Activated naive CD8-positive, alpha-beta T cell treated with anti-CD3 and anti-CD28 coated beads for 36 hours (primary cell): Measurements from ENCODE around the gene RFC4. TPM values are rescaled to one million over a fixed set of nuclear protein-coding genes. Genes with fewer than 3 reads are reported as not detected.
"Not testable (repeated sequence)": the region's sequence is repeated elsewhere in the genome, so short reads cannot be mapped to it uniquely, and the experiment has no call there.

ENCODE experiments used
- DNase-seq: peaks from one replicate; pipeline ENCODE4 v3.0.0; 2021
- H3K27ac Mint-ChIP-seq: one replicate; pipeline ENCODE4 v1.8.0; 2022; ENCODE audit warnings: mild to moderate bottlenecking, moderate library complexity, mixed read lengths
- H3K27me3 Mint-ChIP-seq: one replicate; pipeline ENCODE4 v1.8.0; 2022; ENCODE audit warnings: mild to moderate bottlenecking, mixed read lengths
- H3K36me3 Mint-ChIP-seq: one replicate; pipeline ENCODE4 v1.8.0; 2021; ENCODE audit warnings: mild to moderate bottlenecking, mixed read lengths
- H3K4me1 Mint-ChIP-seq: one replicate; pipeline ENCODE4 v1.8.0; 2021; ENCODE audit warnings: mixed read lengths
- H3K4me3 Mint-ChIP-seq: one replicate; pipeline ENCODE4 v1.8.0; 2022; ENCODE audit warnings: mild to moderate bottlenecking, moderate library complexity, mixed read lengths
- H3K9me3 Mint-ChIP-seq: one replicate; pipeline ENCODE4 v1.8.0; 2022; ENCODE audit warnings: mixed read lengths
- total RNA-seq, 2 experiments: library from RNA; stranded (reverse); gene quantifications; one replicate each; pipeline ENCODE4 v1.2.3, GENCODE V29; 2021

Gene RFC4
- 100 to 1,000 TPM; 121 to 136 TPM for total RNA-seq

- Mint-ChIP-seq H3K4me1 (peaks cover 25% of the 10 kb centered on the region), H3K27me3 (no peaks in the 10 kb centered on the region), H3K9me3 (no peaks in the 10 kb centered on the region), H3K4me3 (peak within 1 kb of the TSS; percentile 88), H3K27ac (peak within 1 kb of the TSS; percentile 90), H3K36me3 (peaks cover 20% of the 10 kb centered on the region)
- DNase-seq, result peak; percentile 85
Observed at GRCh38 chr3:186806089-186807055, at the start of gene RFC4. Gene RFC4, minus strand, starts transcription at chr3:186806482. Its CDS starts 1,769 bp downstream, at chr3:186804713.

- no peak overlapping the region for H3K4me3 Mint-ChIP-seq
- peaks cover 3% of the 10 kb centered on the region for H3K9me3 Mint-ChIP-seq
- no peak overlapping the region for H3K27ac Mint-ChIP-seq
Observed at GRCh38 chr3:186854954-186855353, 48.7 kb upstream of the RFC4 start.

GRCh38 chr3:186854146-186854545 lies 47.9 kb upstream of the RFC4 start:
- peaks cover 2% of the 10 kb centered on the region for H3K9me3 Mint-ChIP-seq
- no peak overlapping the region for H3K27ac Mint-ChIP-seq
- no peak overlapping the region for H3K4me3 Mint-ChIP-seq
- peaks cover 6% of the 10 kb centered on the region for H3K4me1 Mint-ChIP-seq
- H3K36me3 Mint-ChIP-seq, result no peaks in the 10 kb centered on the region
- no peaks in the 10 kb centered on the region for H3K27me3 Mint-ChIP-seq
- DNase-seq, result no peak

More at GRCh38 chr3:186854954-186855353, 48.7 kb upstream of the RFC4 start:
- H3K36me3 Mint-ChIP-seq, result peaks cover 6% of the 10 kb centered on the region
- no peak for DNase-seq
- peaks cover 3% of the 10 kb centered on the region for H3K4me1 Mint-ChIP-seq
- H3K27me3 Mint-ChIP-seq, result no peaks in the 10 kb centered on the region

- Mint-ChIP-seq H3K27ac (no peak overlapping the region), H3K4me3 (no peak overlapping the region), H3K9me3 (no peaks in the 10 kb centered on the region), H3K4me1 (peaks cover 6% of the 10 kb centered on the region), H3K27me3 (no peaks in the 10 kb centered on the region), H3K36me3 (no peaks in the 10 kb centered on the region)
- DNase-seq, result no peak
Observed at GRCh38 chr3:186852994-186853393, 46.7 kb upstream of the RFC4 start.

GRCh38 chr3:186851835-186852234 lies 45.6 kb upstream of the RFC4 start:
- H3K27me3 Mint-ChIP-seq, H3K36me3 Mint-ChIP-seq, H3K9me3 Mint-ChIP-seq, H3K4me3 Mint-ChIP-seq, DNase-seq, H3K4me1 Mint-ChIP-seq: not testable (repeated sequence)
- H3K27ac Mint-ChIP-seq, result peak overlapping the region; percentile 5

- H3K27me3 Mint-ChIP-seq, result peaks cover 9% of the 10 kb centered on the region
- no peak overlapping the region for H3K4me3 Mint-ChIP-seq
- no peak overlapping the region for H3K27ac Mint-ChIP-seq
Observed at GRCh38 chr3:186849374-186849975, 43.2 kb upstream of the RFC4 start.

GRCh38 chr3:186847437-186847836 lies 41.2 kb upstream of the RFC4 start:
- Mint-ChIP-seq H3K27me3 (peaks cover 13% of the 10 kb centered on the region), H3K4me1 (peaks cover 5% of the 10 kb centered on the region), H3K36me3 (no peaks in the 10 kb centered on the region), H3K4me3 (no peak overlapping the region), H3K27ac (no peak overlapping the region), H3K9me3 (no peaks in the 10 kb centered on the region)
- DNase-seq, result no peak

More at GRCh38 chr3:186849374-186849975, 43.2 kb upstream of the RFC4 start:
- Mint-ChIP-seq H3K9me3 (no peaks in the 10 kb centered on the region), H3K4me1 (peaks cover 6% of the 10 kb centered on the region), H3K36me3 (no peaks in the 10 kb centered on the region)
- no peak for DNase-seq

- H3K9me3 Mint-ChIP-seq, result no peaks in the 10 kb centered on the region
- peaks cover 3% of the 10 kb centered on the region for H3K4me1 Mint-ChIP-seq
- H3K27ac Mint-ChIP-seq, result no peak overlapping the region
- H3K4me3 Mint-ChIP-seq, result no peak overlapping the region
- H3K36me3 Mint-ChIP-seq, result no peaks in the 10 kb centered on the region
- DNase-seq, result no peak
- H3K27me3 Mint-ChIP-seq, result peaks cover 13% of the 10 kb centered on the region
Observed at GRCh38 chr3:186845756-186846155, 39.5 kb upstream of the RFC4 start.

GRCh38 chr3:186844908-186845307 lies 38.6 kb upstream of the RFC4 start:
- H3K27me3 Mint-ChIP-seq, result peaks cover 13% of the 10 kb centered on the region
- no peaks in the 10 kb centered on the region for H3K9me3 Mint-ChIP-seq
- peaks cover 3% of the 10 kb centered on the region for H3K4me1 Mint-ChIP-seq
- DNase-seq, result no peak
- no peaks in the 10 kb centered on the region for H3K36me3 Mint-ChIP-seq
- H3K27ac Mint-ChIP-seq, result peak overlapping the region; percentile 2
- no peak overlapping the region for H3K4me3 Mint-ChIP-seq

- Mint-ChIP-seq H3K4me3 (no peak overlapping the region), H3K36me3 (no peaks in the 10 kb centered on the region), H3K4me1 (no peaks in the 10 kb centered on the region), H3K9me3 (no peaks in the 10 kb centered on the region), H3K27ac (no peak overlapping the region), H3K27me3 (peaks cover 13% of the 10 kb centered on the region)
- no peak for DNase-seq
Observed at GRCh38 chr3:186843039-186843432, 36.8 kb upstream of the RFC4 start.

- H3K4me3 Mint-ChIP-seq, result no peak within 1 kb of the TSS
- H3K27me3 Mint-ChIP-seq, result peaks cover 13% of the 10 kb centered on the region
- H3K36me3 Mint-ChIP-seq, result no peaks in the 10 kb centered on the region
- H3K9me3 Mint-ChIP-seq, result no peaks in the 10 kb centered on the region
- DNase-seq, result no peak
- H3K27ac Mint-ChIP-seq, result no peak within 1 kb of the TSS
- H3K4me1 Mint-ChIP-seq, result no peaks in the 10 kb centered on the region
Observed at GRCh38 chr3:186842426-186843038, 36.2 kb upstream of the RFC4 start, which contains the start of gene ADIPOQ. Gene ADIPOQ, plus strand, starts transcription at chr3:186842710. Its CDS starts 10,349 bp downstream, at chr3:186853059.

- Mint-ChIP-seq H3K36me3 (no peaks in the 10 kb centered on the region), H3K9me3 (no peaks in the 10 kb centered on the region), H3K27me3 (peaks cover 13% of the 10 kb centered on the region), H3K27ac (no peak overlapping the region), H3K4me1 (no peaks in the 10 kb centered on the region), H3K4me3 (no peak overlapping the region)
- no peak for DNase-seq
Observed at GRCh38 chr3:186841620-186842019, 35.3 kb upstream of the RFC4 start.

GRCh38 chr3:186839874-186840641 lies 33.8 kb upstream of the RFC4 start:
- DNase-seq, result no peak
- Mint-ChIP-seq H3K4me1 (no peaks in the 10 kb centered on the region), H3K27me3 (peaks cover 8% of the 10 kb centered on the region), H3K27ac (no peak overlapping the region), H3K4me3 (no peak overlapping the region), H3K36me3 (no peaks in the 10 kb centered on the region), H3K9me3 (no peaks in the 10 kb centered on the region)

GRCh38 chr3:186832276-186832675 lies 26.0 kb upstream of the RFC4 start:
- no peak for DNase-seq
- Mint-ChIP-seq H3K4me1 (peaks cover 4% of the 10 kb centered on the region), H3K27ac (no peak overlapping the region), H3K9me3 (no peaks in the 10 kb centered on the region), H3K36me3 (no peaks in the 10 kb centered on the region), H3K4me3 (no peak overlapping the region), H3K27me3 (peaks cover 41% of the 10 kb centered on the region)
